ENCODE results near the gene KCTD17.

GRCh38 chr22:37083914-37084313 lies 32.4 kb downstream of the KCTD17 start:
- TF ChIP-seq POLR2A (IDR thresholded peaks at IDR 0.05) (no peak), CTCF (IDR thresholded peaks at IDR 0.05) (no peak)
